ENCODE data around the gene TRPM8.

DNA sequence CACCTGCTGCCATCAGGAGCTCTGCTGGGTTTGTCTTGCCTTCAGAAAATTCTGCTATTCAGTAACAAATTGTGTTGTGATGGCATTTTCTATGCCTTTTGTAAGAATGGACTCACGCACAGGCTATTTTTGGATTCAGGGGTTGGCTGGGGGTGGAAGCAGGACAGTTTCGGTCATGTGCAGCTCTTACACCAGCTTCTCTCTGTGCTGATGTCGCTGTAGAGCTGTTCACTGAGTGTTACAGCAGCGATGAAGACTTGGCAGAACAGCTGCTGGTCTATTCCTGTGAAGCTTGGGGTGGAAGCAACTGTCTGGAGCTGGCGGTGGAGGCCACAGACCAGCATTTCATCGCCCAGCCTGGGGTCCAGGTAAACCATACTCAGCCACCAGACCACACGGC is 49.2 kb downstream of the TRPM8 start:
- TF ChIP-seq CTCF (conservative IDR thresholded peaks at IDR 0.05 in 1 of 2, IDR thresholded peaks at IDR 0.05 in 1 of 2; ENCODE audit: low read depth in 1 of 2, low read length in 2 of 2), result no peak
- no peak for TF ChIP-seq EZH2 (IDR thresholded peaks at IDR 0.05; ENCODE audit: low read length, missing control alignments)
